OCI-M2 (cell line): ENCODE measurements around the gene CTCF.

Source experiments
- DNase-seq: peaks from one replicate; lab custom pipeline; 2025; ENCODE audit not compliant: unreplicated experiment; lab: John Stamatoyannopoulos, UW

The CTCF gene

DNA sequence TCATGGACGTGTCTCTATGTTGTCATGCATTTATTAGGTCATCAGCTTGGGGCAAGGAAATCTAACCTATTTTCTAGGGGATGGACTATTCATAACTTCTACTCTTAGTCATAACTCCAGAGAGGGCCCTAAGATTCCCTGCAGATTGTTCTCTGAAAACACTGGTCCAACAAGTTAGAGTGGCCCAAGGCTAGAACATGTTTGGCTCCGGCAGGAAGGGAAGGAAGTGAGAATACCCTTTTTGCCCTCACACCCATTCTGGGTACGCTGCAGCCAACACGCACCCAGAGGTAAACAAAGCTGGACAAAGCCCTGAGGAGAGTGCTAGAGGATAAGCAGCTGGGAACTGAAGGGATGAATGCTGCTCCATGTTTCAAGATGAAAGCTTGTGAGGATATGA is 114.2 kb downstream of the CTCF start:
- no peak for DNase-seq

DNA sequence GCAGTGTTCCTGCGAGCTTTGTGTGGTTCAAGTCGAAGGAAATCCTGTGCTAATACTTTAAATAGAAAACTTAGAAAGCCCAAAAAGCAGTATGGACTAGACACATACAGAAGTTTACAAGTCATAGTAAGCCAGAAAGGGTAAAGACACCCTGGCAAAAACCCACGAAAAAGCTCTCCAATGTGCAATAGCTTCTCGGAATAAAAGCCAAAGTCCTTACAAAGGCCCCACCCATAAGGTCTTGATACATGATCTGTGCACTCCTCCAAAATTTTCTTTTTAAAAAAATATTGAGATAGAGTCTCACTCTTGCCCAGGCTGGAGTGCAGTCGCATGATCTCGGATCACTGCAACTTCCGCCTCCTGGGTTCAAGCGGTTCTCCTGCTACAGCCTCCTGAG is 114.6 kb downstream of the CTCF start:
- no peak for DNase-seq

DNA sequence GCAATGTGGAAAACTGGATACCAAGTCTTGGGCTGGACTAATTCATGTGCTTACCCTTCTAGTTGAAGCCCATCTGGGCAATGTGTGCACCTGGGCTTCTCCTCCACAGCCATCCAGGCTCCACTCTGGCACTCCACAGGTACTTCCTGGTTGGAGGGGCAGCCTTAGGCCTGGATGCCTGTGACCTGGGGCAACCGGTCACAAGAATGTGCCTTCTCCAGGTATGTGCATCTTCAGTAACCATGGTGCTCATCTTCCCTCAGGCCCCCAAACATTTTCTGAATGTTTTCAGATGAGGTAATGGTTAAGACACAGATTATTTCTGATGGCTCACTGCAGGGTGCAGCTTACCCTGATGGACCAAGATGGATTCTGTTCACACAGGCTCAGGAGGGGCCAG is 115.4 kb downstream of the CTCF start:
- no peak for DNase-seq

DNA sequence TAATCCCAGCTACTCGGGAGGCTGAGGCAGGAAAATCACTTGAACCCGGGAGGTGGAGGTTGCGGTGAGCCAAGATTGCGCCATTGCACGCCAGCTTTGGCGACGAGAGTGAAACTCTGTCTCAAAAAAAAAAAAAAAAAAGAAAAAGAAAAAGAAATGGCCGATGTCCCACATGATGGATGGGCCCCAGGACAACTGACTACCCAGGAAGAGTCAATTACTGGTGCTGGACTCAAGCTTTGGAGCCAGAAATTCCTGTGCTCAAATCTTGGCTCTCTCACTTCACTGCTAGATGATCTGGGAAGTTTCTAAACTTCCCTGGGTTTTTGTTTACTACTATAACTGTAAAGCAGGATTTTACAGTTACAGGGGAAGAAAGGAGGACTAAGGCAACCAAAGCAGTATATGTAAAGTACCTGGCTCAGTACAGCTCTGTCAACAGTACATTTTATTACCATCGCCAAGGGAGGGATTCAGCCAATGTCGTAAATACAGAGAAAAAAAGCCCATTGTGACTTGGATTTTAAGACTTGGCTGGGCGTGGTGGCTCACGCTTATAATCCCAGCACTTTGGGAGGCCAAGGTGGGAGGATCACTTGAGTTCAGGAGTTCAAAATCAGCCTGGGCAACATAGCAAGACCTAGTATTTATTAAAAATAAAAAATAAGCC is 116.2 kb downstream of the CTCF start:
- DNase-seq = no peak

DNA sequence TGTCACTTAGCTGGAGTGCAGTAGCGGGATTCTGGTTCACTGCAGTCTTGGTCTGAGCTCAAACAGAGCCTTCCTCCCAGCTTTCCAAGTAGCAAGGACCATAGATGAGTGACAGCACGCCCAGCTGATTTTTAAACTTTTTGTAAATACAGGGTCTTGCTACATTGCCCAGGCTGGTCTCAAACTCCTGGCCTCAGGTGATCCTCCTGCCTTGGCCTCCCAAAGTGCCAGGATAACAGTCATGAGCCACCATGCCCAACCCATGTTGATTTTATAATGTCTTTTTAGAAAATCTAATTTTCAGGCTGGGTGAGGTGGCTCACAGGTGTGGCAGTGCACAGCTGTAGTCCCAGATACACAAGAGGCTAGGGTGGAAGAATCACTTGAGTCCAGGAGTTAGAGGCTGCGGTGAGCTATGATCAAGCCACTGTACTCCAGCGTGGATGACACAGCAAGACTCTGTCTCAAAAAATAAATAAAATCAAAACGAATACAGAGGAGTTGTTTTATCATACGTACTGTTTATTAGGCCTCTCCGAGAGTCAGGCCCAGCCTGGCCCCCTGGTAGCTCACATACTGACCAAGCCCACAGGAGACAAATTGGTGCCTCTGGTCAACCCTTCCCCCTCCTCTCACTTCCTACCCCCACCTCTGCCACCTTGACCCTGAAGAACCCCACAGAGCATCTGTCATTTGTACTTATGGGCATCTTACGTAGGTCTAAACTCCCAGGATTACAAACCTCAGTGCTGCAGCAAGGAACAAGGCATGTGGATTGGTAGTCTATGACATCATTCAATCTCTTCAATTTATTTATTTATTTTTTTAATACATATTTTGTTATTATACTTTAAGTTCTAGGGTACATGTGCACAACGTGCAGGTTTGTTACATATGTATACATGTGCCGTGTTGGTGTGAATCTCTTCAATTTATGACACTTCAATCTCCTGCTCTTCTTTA is 117.9 kb downstream of the CTCF start:
- DNase-seq = no peak

DNA sequence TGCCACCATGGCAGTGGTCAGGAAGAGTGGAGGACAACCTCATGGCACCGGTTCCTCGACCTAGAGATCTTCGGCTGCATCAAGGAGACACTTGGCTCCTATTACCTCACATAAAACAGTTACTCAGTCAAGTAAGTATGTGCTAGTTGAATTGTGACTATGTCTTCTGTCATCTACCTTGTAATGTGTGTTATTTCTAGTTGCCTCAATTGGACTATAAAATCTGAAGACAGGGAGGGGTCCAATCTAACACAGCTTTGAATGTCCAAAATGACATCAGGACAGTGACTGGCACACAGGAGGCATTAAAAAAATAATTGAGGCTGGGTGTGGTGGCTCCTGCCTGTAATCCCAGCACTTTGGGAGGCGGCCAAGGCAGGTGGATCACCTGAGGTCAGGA is 121.4 kb downstream of the CTCF start:
- no peak for DNase-seq

DNA sequence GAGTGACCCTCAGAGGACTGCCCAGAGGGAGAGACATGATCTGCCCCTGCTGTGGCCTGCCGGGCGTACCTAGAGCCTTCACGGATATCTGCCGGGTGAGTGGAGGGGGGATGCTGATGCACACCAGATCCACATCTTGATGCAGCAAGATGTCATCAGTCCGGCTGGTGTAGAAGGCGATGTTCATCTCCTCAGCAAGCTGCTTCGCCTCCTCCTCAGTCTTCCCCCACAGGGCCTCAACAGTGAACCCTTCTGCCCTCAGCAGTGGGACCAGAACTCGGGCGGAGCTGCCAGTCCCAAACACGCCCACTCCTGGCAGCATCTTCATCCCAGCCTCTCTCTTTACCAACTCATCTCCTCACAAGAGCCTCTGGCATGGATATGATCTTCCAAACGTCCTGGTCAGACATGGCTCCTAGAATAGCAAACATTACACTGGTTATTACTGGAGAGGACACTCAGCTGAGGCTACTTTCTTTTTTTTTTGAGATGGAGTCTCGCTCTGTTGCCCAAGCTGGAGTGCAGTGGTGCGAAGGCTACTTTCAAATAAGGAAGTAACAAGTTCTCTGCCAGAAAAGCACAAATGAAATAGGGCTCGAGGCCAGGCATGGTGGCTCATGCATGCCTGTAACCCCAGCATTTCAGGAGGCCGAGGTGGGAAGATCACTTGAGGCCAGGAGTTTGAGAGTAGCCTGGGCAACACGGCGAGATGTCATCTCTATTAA is 123.2 kb downstream of the CTCF start:
- no peak for DNase-seq
